ENCODE data around the gene AAMDC. TPM values are rescaled to one million over a fixed set of nuclear protein-coding genes. Genes with fewer than 3 reads are reported as not detected.

Gene AAMDC
- total and polyA plus RNA-seq, 2 of the 13 experiments (the other 11 are each of a cell fraction or from before 2014, with no cell fraction given) = 18.1 to 35.6 TPM

DNA sequence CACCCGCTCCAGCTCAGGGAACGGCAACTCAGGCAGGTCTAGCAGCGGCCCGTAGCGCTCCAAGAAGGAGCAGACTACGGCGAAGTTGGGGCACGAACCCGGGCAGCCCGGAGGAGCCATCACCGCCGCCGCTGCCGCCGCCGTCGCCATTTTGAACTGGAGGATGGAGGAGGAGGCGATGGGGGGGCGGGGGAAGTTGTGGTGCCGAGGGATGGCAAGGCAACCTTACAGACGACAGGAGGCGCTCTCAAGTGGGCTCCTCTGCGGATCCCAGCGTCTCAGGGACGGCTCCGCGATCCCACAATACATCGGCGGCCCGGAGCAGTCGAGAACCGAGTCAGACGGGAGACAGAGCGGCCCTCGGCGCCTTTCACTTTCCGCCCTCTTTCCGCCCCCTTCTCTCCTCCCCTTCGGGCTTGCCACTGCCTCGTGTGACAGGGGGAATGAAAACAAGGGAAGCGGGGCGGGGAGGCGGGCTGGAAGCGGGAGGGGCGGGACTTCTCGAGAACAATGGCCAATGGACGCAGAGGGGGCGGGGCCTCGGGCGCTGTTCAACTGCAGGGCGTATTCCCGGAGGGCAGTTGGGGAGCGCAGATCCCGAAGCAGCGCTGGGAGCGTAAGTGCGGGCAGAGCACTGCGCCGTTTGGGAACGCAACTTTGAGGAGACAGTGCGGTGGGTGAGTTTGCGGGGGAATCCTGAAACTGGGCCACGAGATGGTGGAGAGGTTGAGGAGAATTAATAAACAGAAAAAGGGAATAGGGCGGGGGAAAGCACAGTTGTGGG is at the start of gene AAMDC, which contains the start of gene RSF1 (continued):
- TF ChIP-seq, protein P1, sequence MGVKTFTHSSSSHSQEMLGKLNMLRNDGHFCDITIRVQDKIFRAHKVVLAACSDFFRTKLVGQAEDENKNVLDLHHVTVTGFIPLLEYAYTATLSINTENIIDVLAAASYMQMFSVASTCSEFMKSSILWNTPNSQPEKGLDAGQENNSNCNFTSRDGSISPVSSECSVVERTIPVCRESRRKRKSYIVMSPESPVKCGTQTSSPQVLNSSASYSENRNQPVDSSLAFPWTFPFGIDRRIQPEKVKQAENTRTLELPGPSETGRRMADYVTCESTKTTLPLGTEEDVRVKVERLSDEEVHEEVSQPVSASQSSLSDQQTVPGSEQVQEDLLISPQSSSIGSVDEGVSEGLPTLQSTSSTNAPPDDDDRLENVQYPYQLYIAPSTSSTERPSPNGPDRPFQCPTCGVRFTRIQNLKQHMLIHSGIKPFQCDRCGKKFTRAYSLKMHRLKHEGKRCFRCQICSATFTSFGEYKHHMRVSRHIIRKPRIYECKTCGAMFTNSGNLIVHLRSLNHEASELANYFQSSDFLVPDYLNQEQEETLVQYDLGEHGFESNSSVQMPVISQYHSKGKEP (CRISPR knock-in tag; IDR thresholded peaks at IDR 0.05) = no peak
- TF ChIP-seq ZNF367 (CRISPR knock-in tag; IDR thresholded peaks at IDR 0.05; ENCODE audit: borderline replicate concordance) (no peak), NFIB (CRISPR knock-in tag; IDR thresholded peaks at IDR 0.05; ENCODE audit: borderline replicate concordance) (no peak), SSRP1 (CRISPR knock-in tag; IDR thresholded peaks at IDR 0.05) (0 out of 2 replicates have a peak, but pooled peaks have one; percentile 4), RARG (CRISPR knock-in tag; IDR thresholded peaks at IDR 0.05; ENCODE audit: low read depth) (no peak), CREB1 (IDR thresholded peaks at IDR 0.05) (peak; percentile 4; the same call in 1 of the 2 replicates), CREB1 (CRISPR knock-in tag; IDR thresholded peaks at IDR 0.05) (no peak), ZC3H13 (CRISPR knock-in tag; IDR thresholded peaks at IDR 0.05) (no peak), HMG20B (CRISPR knock-in tag; conservative IDR thresholded peaks at IDR 0.05) (no peak), POLR2AphosphoS2 (IDR thresholded peaks at IDR 0.05; ENCODE audit: low read depth, low read length) (no peak), MED8 (CRISPR knock-in tag; IDR thresholded peaks at IDR 0.05; ENCODE audit: insufficient replicate concordance) (peak; percentile 45), ZFP82 (CRISPR knock-in tag; IDR thresholded peaks at IDR 0.05; ENCODE audit: borderline replicate concordance) (peak; percentile 73; the same call in 1 of the 2 replicates)
- TF ChIP-seq, protein P2, sequence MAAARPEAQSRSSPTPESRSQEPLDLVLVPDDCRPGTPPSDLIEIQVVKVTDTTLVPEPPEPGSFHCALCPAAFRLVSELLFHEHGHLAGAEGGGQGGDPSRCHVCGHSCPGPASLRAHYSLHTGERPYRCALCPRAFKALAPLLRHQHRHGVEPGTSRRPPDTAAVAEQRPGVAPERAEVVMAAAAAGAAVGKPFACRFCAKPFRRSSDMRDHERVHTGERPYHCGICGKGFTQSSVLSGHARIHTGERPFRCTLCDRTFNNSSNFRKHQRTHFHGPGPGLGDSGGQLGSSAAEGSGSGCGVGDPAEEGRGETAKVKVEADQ (CRISPR knock-in tag; IDR thresholded peaks at IDR 0.05; ENCODE audit: borderline replicate concordance) = no peak
- TF ChIP-seq, protein P3, sequence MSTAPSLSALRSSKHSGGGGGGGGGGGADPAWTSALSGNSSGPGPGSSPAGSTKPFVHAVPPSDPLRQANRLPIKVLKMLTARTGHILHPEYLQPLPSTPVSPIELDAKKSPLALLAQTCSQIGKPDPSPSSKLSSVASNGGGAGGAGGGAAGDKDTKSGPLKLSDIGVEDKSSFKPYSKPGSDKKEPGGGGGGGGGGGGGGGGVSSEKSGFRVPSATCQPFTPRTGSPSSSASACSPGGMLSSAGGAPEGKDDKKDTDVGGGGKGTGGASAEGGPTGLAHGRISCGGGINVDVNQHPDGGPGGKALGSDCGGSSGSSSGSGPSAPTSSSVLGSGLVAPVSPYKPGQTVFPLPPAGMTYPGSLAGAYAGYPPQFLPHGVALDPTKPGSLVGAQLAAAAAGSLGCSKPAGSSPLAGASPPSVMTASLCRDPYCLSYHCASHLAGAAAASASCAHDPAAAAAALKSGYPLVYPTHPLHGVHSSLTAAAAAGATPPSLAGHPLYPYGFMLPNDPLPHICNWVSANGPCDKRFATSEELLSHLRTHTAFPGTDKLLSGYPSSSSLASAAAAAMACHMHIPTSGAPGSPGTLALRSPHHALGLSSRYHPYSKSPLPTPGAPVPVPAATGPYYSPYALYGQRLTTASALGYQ (CRISPR knock-in tag; IDR thresholded peaks at IDR 0.05) = no peak
- TF ChIP-seq, protein P4, sequence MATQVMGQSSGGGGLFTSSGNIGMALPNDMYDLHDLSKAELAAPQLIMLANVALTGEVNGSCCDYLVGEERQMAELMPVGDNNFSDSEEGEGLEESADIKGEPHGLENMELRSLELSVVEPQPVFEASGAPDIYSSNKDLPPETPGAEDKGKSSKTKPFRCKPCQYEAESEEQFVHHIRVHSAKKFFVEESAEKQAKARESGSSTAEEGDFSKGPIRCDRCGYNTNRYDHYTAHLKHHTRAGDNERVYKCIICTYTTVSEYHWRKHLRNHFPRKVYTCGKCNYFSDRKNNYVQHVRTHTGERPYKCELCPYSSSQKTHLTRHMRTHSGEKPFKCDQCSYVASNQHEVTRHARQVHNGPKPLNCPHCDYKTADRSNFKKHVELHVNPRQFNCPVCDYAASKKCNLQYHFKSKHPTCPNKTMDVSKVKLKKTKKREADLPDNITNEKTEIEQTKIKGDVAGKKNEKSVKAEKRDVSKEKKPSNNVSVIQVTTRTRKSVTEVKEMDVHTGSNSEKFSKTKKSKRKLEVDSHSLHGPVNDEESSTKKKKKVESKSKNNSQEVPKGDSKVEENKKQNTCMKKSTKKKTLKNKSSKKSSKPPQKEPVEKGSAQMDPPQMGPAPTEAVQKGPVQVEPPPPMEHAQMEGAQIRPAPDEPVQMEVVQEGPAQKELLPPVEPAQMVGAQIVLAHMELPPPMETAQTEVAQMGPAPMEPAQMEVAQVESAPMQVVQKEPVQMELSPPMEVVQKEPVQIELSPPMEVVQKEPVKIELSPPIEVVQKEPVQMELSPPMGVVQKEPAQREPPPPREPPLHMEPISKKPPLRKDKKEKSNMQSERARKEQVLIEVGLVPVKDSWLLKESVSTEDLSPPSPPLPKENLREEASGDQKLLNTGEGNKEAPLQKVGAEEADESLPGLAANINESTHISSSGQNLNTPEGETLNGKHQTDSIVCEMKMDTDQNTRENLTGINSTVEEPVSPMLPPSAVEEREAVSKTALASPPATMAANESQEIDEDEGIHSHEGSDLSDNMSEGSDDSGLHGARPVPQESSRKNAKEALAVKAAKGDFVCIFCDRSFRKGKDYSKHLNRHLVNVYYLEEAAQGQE (IDR thresholded peaks at IDR 0.05; ENCODE audit: borderline replicate concordance in 1 of 2, low read depth in 1 of 2, low read length in 2 of 2) = peak in 1 of 2 experiments; percentile 53; a peak in 2 of 4 replicates
- TF ChIP-seq, protein P5, sequence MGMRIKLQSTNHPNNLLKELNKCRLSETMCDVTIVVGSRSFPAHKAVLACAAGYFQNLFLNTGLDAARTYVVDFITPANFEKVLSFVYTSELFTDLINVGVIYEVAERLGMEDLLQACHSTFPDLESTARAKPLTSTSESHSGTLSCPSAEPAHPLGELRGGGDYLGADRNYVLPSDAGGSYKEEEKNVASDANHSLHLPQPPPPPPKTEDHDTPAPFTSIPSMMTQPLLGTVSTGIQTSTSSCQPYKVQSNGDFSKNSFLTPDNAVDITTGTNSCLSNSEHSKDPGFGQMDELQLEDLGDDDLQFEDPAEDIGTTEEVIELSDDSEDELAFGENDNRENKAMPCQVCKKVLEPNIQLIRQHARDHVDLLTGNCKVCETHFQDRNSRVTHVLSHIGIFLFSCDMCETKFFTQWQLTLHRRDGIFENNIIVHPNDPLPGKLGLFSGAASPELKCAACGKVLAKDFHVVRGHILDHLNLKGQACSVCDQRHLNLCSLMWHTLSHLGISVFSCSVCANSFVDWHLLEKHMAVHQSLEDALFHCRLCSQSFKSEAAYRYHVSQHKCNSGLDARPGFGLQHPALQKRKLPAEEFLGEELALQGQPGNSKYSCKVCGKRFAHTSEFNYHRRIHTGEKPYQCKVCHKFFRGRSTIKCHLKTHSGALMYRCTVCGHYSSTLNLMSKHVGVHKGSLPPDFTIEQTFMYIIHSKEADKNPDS (CRISPR knock-in tag; IDR thresholded peaks at IDR 0.05) = no peak
- TF ChIP-seq, protein P6, sequence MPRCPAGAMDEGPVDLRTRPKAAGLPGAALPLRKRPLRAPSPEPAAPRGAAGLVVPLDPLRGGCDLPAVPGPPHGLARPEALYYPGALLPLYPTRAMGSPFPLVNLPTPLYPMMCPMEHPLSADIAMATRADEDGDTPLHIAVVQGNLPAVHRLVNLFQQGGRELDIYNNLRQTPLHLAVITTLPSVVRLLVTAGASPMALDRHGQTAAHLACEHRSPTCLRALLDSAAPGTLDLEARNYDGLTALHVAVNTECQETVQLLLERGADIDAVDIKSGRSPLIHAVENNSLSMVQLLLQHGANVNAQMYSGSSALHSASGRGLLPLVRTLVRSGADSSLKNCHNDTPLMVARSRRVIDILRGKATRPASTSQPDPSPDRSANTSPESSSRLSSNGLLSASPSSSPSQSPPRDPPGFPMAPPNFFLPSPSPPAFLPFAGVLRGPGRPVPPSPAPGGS (CRISPR knock-in tag; IDR thresholded peaks at IDR 0.05) = peak; percentile 68
